HEK293T (cell line): Measurements from ENCODE around the gene FGGY.

ENCODE experiments used
- CTCF ChIA-PET: fragments of 350-600 bp; formaldehyde crosslinking; extraction: SDS; loops from one replicate; lab custom pipeline; 2021; ENCODE audit warnings: antibody characterized with exemption, inconsistent platforms; lab: Yijun Ruan, JAX
- POLR2A ChIA-PET: fragments of 350-600 bp; formaldehyde crosslinking; extraction: SDS; loops from one replicate; lab custom pipeline; 2020; ENCODE audit warnings: antibody characterized with exemption, inconsistent platforms; lab: Yijun Ruan, JAX
- DNase-seq: peaks from one replicate; pipeline ENCODE4 v3.0.0; 2012; ENCODE audit warnings: mixed read lengths; ENCODE audit errors: extremely low spot score
- ARNT ChIP-seq: fragments of 450-650 bp; IDR thresholded peaks from 2 replicates; pipeline ENCODE4 v1.6.1; 2017; ENCODE audit warnings: mild to moderate bottlenecking
- BHLHE40 ChIP-seq: fragments of 450-650 bp; IDR thresholded peaks from 2 replicates; pipeline ENCODE4 v1.6.1; 2016; ENCODE audit warnings: mild to moderate bottlenecking, moderate library complexity, borderline replicate concordance
- CTBP1 ChIP-seq: fragments of 450-650 bp; IDR thresholded peaks from 2 replicates; pipeline ENCODE4 v1.6.1; 2016; ENCODE audit warnings: borderline replicate concordance
- ELF4 ChIP-seq: fragments of 450-650 bp; IDR thresholded peaks from 2 replicates; pipeline ENCODE4 v1.6.1; 2017; ENCODE audit warnings: antibody characterized with exemption
- FOXA1 ChIP-seq: fragments of 450-650 bp; IDR thresholded peaks from 2 replicates; pipeline ENCODE4 v1.6.1; 2016; ENCODE audit warnings: mild to moderate bottlenecking
- FOXK2 ChIP-seq: fragments of 450-650 bp; IDR thresholded peaks from 2 replicates; pipeline ENCODE4 v1.6.1; 2016; ENCODE audit warnings: mild to moderate bottlenecking
- FOXM1 ChIP-seq: fragments of 450-650 bp; IDR thresholded peaks from 2 replicates; pipeline ENCODE4 v1.6.1; 2017; ENCODE audit warnings: mild to moderate bottlenecking, borderline replicate concordance
- HDGF ChIP-seq: fragments of 450-650 bp; IDR thresholded peaks from 2 replicates; pipeline ENCODE4 v1.6.1; 2017; ENCODE audit warnings: antibody characterized with exemption, borderline replicate concordance
- L3MBTL2 ChIP-seq: fragments of 450-650 bp; conservative IDR thresholded peaks from 2 replicates; pipeline ENCODE4 v1.6.1; 2016; ENCODE audit warnings: mild to moderate bottlenecking
- LEF1 ChIP-seq: fragments of 450-650 bp; IDR thresholded peaks from 2 replicates; pipeline ENCODE4 v1.6.1; 2017; ENCODE audit warnings: mild to moderate bottlenecking, borderline replicate concordance
- NFRKB ChIP-seq: fragments of 450-650 bp; IDR thresholded peaks from 2 replicates; pipeline ENCODE4 v1.6.1; 2016; ENCODE audit warnings: mild to moderate bottlenecking, moderate library complexity
- SP1 ChIP-seq: fragments of 450-650 bp; IDR thresholded peaks from 2 replicates; pipeline ENCODE4 v1.6.1; 2017
- SUZ12 ChIP-seq: fragments of 450-650 bp; IDR thresholded peaks from 2 replicates; pipeline ENCODE4 v1.6.1; 2016; ENCODE audit warnings: mild to moderate bottlenecking
- TARDBP ChIP-seq: fragments of 450-650 bp; IDR thresholded peaks from 2 replicates; pipeline ENCODE4 v1.6.1; 2016
- ZNF384 ChIP-seq: fragments of 450-650 bp; IDR thresholded peaks from 2 replicates; pipeline ENCODE4 v1.6.1; 2016
- TF ChIP-seq, protein P1 (sequence below): fragments of 450-650 bp; IDR thresholded peaks from 2 replicates; pipeline ENCODE4 v1.6.1; 2016

FGGY gene

DNA sequence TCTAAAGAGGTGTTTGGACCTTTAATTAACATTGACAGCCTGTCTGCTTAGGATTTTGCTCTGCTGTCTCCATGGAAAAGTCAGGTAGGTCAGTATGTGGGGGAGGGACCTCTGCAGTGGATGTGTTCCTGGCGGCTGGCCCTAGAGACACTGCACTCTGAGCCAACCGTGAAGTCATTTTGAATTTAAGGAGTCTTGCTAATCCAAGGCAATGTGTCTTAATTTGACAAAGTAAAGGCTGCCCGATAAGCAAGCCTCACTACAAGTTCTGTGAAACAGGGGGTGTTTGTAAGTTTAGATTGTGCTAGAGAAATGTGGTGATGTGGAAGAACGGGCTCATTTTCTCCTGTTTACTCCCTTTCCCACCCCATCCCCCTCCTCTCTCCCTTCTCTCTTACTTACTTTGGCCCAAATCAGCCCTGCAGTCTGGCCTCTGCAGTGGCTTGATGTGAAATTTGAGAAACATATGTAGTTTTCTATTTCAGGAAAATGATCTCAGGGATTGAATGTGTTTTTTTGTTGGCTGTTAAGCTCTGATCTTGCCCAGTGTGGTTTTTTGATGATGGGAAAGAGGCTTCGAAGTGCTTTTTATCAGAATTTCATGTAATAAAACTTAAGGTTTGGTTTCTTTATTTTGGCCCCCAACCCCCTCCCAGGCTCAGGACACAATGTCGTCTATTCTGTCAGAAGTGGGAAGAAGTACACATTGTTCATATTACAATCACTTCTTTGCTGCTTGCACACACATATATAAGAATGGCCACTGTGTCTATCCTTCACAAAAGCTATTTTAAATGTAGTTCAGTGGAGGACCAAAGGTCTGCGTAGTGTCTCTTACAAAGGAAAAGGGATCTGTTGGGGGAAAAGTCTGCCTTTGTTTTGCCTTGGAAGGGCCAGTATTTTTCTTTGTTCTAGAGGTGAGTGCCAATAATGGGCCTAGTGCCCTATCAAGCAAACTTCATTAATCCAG lies 96.6 kb downstream of the FGGY start:
- peak; percentile 61 for DNase-seq
- ChIA-PET POLR2A (interaction anchor here (0.8 to 1.4 kb wide), 6 partner anchors 26 to 610 kb away, joined by 3 to 6 read pairs (median 3); partner anchors contain the start of gene JUN), CTCF (interaction anchor here (1.4 kb wide), 1 partner anchor 306 kb away, joined by 4 read pairs; no protein-coding TSS in a partner anchor)
- TF ChIP-seq FOXM1 (no peak), ELF4 (no peak), ZNF384 (0 out of 2 replicates have a peak, but pooled peaks have one; percentile 10), BHLHE40 (no peak), HDGF (no peak), FOXK2 (no peak), NFRKB (no peak), L3MBTL2 (peak; percentile 48), ARNT (no peak), LEF1 (no peak; the same call in 1 of the 2 replicates), SUZ12 (no peak)
- TF ChIP-seq, protein P1, sequence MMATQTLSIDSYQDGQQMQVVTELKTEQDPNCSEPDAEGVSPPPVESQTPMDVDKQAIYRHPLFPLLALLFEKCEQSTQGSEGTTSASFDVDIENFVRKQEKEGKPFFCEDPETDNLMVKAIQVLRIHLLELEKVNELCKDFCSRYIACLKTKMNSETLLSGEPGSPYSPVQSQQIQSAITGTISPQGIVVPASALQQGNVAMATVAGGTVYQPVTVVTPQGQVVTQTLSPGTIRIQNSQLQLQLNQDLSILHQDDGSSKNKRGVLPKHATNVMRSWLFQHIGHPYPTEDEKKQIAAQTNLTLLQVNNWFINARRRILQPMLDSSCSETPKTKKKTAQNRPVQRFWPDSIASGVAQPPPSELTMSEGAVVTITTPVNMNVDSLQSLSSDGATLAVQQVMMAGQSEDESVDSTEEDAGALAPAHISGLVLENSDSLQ: peak; percentile 3; the same call in 1 of the 2 replicates

DNA sequence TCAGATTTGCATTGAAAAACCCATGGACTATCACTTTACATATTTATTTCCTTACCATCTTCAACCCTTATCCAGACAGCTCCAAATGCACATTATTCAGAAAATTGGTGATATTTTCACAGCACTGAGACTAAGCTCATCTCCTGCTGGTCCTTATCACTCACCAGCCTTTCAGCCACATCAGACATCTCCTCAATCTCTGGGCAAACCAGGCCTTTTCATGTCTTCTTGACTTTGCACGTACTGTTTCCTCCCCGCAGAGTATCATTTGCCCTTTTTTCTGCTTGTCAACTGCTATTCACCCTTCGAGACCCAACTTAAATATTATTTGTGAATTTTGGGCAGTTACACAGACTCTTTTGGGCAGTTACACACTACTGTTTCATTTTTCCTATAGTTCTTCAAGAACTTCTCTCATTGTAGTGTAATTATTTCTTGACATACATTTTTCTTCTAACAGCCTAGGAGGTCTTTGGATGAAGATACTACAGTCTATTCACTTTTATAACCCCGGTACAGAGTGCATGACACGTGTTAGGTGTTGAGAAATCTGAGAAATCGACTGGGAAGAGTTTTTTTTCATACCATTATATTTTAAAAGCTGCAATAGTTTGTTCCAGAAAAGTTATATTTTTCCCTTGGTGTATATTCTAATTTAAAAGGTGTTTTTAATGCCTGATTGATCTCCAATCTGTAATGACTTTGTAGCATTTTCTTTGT lies 98.0 kb downstream of the FGGY start:
- POLR2A ChIA-PET: interaction anchor here (0.9 to 1.5 kb wide), 2 partner anchors 27 to 99 kb away, joined by 3 read pairs; no protein-coding TSS in a partner anchor
- TF ChIP-seq SP1 (no peak), BHLHE40 (no peak), FOXK2 (no peak), FOXM1 (no peak), HDGF (no peak), ELF4 (no peak), TARDBP (no peak), NFRKB (no peak), ARNT (no peak), LEF1 (no peak), FOXA1 (no peak), SUZ12 (no peak), ZNF384 (no peak), L3MBTL2 (no peak), CTBP1 (no peak)
- TF ChIP-seq, protein P1: no peak
- CTCF ChIA-PET: interaction anchor here (0.6 to 1.4 kb wide), 3 partner anchors 105 to 484 kb away, joined by 3 to 4 read pairs (median 3); no protein-coding TSS in a partner anchor
- no peak for DNase-seq

DNA sequence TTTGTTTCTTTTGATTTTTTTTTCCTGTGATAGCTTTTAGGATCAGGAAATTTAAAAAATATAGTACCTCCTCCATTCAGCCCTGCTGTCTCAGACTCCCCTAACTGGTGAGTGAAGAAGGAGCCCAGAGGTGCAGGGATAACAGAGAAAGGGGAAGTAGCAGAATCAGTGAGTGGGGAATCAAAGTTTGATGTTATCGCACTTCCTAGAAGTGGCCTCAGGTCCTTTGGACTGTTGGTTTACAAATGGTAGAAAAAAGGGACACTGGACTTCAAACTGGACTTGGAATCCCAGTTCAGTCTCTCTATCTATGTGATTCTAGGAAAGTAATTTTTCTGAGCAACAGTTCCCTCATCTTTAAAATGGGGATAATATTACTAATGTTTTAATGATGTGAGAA lies 99.5 kb downstream of the FGGY start:
- CTCF ChIA-PET: interaction anchor here (0.7 kb wide), 1 partner anchor 105 kb away, joined by 3 read pairs; no protein-coding TSS in a partner anchor
- POLR2A ChIA-PET: no interaction called here
- no peak for DNase-seq
- TF ChIP-seq ELF4: no peak
- TF ChIP-seq CTBP1: no peak
- no peak for TF ChIP-seq FOXK2
- TF ChIP-seq FOXA1: no peak
- TF ChIP-seq BHLHE40: no peak
- TF ChIP-seq NFRKB: no peak

DNA sequence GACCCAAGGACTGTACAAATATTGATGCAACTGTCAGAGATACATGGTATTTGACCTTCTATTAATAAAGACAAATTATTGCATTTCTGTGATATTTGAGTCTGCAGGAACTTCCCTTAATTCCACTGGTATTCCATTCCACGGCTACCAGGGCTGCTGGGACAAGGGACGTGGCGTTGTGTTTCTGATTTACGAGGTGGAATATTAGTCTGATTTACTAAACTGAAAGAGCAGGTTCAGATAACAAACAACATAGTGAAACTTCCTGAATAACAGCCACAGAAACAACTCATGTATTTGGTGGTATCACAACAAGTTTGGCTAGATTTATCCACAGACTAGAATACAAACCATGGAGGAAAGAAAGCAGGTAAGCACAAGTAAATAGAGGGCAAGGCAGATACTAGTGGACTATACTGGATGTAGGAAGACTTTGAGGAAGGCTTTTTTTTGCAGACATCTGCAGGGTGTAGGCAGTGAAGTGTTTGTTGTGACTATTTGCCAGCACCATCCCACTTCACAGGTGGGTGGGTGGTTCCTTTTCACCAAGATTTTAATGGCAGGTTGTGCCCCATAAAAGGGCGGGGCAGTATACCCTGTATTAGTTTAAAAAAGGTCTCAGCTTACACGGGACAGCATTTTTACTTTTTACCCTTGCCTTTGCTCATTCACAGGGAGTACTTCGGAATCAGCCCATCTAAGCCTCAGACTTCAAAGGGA lies 100.4 kb downstream of the FGGY start:
- no peak for DNase-seq
- ChIA-PET POLR2A (interaction anchor here (0.8 kb wide), 1 partner anchor 30 kb away, joined by 4 read pairs; no protein-coding TSS in a partner anchor), CTCF (no interaction called here)
- TF ChIP-seq HDGF (no peak), SUZ12 (no peak), CTBP1 (no peak), NFRKB (no peak), ELF4 (no peak), BHLHE40 (no peak), LEF1 (no peak), FOXM1 (no peak), ZNF384 (no peak), L3MBTL2 (no peak), TARDBP (no peak), SP1 (no peak), FOXA1 (no peak), FOXK2 (no peak)
- TF ChIP-seq, protein P1: no peak

DNA sequence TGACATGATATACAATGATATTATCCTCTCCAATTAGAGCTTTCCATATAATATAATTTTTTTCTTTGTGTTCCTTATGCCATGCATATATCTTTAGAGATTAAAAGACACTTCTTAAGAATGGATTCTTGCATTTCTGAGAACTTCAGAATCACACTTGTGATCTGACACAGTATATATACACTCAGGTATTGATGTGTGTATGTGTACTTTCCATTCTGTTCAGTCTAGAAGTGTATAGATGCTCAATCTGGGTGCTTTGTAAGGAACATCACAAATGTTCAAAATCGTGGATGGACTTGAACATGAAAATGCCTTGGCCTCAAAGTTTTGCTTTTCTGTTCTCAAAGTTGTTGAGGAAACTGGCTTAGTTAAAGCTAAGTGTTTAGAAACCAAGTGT lies 102.7 kb downstream of the FGGY start:
- POLR2A ChIA-PET: no interaction called here
- CTCF ChIA-PET: no interaction called here
- no peak for TF ChIP-seq BHLHE40
- TF ChIP-seq, protein P1: no peak
- no peak for TF ChIP-seq ARNT
- TF ChIP-seq FOXA1: no peak
- TF ChIP-seq FOXM1: no peak
- no peak for DNase-seq
